AG04449 (cell line): ENCODE measurements around the gene RBP2.

Experiments
- CTCF ChIA-PET: fragments of 350-600 bp; formaldehyde crosslinking; extraction: SDS; loops from one replicate; lab custom pipeline; 2021; ENCODE audit warnings: antibody characterized with exemption; lab: Yijun Ruan, JAX
- POLR2A ChIA-PET: fragments of 400-600, 350-600 bp; formaldehyde crosslinking; extraction: SDS; loops from one replicate; lab custom pipeline; 2020; ENCODE audit warnings: antibody characterized with exemption, inconsistent platforms; lab: Yijun Ruan, JAX
- DNase-seq: peaks from one replicate; pipeline ENCODE4 v3.0.0-alpha.2; 2010; ENCODE audit warnings: low read depth, low spot score
- H3K4me3 ChIP-seq: 2 replicates; pipeline ENCODE4 v1.5.1; 2011; ENCODE audit warnings: low read depth, mild to moderate bottlenecking, control low read depth, low read length
- TF ChIP-seq, protein P1 (sequence below): IDR thresholded peaks from one replicate; pipeline ENCODE4 v1.5.1; 2011; ENCODE audit warnings: mild to moderate bottlenecking, moderate library complexity, low read length, control low read depth, inconsistent platforms; ENCODE audit not compliant: insufficient read depth; ENCODE audit errors: missing control alignments

RBP2 gene

DNA sequence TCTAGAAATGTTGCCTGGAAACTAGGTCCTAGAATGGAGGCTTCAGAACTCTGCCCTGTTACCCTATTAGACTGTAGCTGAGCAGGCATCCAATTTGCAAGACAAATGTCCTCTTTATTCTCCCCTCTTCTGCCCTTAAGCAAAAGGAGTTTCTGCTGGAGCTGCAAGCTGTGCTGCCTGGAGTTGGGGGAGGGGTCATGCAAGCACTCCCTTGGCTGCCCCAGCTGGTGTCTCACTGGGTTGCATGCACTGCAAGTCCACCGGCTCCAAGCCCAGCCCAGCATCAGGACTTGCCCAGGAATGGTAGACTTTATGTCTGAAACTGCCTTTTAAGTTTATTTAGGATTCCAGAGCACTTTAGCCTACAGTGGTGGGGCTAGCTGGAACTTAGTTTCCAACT lies 15.7 kb upstream of the RBP2 start:
- ChIA-PET POLR2A (no interaction called here), CTCF (no interaction called here)
- no peak overlapping the region for H3K4me3 ChIP-seq
- DNase-seq, result no peak
- TF ChIP-seq, protein P1, sequence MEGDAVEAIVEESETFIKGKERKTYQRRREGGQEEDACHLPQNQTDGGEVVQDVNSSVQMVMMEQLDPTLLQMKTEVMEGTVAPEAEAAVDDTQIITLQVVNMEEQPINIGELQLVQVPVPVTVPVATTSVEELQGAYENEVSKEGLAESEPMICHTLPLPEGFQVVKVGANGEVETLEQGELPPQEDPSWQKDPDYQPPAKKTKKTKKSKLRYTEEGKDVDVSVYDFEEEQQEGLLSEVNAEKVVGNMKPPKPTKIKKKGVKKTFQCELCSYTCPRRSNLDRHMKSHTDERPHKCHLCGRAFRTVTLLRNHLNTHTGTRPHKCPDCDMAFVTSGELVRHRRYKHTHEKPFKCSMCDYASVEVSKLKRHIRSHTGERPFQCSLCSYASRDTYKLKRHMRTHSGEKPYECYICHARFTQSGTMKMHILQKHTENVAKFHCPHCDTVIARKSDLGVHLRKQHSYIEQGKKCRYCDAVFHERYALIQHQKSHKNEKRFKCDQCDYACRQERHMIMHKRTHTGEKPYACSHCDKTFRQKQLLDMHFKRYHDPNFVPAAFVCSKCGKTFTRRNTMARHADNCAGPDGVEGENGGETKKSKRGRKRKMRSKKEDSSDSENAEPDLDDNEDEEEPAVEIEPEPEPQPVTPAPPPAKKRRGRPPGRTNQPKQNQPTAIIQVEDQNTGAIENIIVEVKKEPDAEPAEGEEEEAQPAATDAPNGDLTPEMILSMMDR, result no peak

DNA sequence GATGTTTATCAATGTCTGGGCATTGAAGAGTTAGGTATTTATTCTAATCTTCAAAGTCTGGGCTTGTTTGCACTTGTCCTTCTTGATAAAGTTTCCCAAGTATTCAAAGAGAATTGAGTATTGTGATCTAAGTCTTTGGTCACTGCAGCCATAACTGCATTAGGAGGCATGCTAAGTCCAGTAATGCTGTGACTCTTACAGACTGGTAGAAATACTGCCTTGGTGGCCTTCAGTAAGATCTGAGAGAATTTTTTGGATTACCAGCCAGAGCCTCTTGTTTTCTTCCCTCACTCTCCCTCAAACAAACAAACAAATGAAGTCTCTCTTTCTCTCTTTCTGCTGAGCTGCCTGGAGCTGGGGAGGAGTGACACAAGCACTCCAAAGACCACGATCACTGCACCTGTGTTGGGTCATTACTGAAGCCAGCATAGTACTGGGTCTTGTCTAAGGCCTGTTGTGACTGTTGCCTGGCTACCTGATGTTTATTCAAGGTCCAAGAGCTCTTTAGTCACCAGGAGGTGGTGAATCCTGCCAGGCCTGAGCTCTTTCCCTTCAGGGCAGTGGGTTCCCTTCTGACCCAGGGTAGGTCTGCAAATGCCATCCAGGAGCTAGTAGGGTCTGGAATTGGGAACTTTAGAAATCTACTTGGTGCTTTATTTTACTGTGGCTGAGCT lies 14.8 kb upstream of the RBP2 start:
- ChIA-PET CTCF (no interaction called here), POLR2A (no interaction called here)
- no peak overlapping the region for H3K4me3 ChIP-seq
- TF ChIP-seq, protein P1, result no peak
- no peak for DNase-seq

DNA sequence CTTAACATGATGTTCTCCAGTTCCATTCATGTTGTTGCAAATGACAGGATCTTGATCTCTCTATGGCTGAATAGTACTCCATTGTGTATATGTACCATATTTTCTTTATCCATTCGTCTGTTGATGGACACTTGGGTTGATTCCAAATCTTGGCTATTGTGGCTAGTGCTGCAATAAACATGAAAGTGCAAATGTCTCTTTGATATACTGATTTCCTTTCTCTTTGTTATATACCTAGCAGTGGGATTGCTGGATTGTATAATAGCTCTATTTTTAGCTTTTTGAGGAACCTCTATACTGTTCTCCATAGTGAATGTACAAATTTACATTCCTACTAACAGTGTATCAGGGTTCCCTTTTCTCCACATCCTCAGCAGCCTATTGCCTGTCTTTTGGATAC lies 5.9 kb upstream of the RBP2 start:
- no peak for DNase-seq
- no peak overlapping the region for H3K4me3 ChIP-seq
- ChIA-PET CTCF (no interaction called here), POLR2A (no interaction called here)
- TF ChIP-seq, protein P1, result no peak

DNA sequence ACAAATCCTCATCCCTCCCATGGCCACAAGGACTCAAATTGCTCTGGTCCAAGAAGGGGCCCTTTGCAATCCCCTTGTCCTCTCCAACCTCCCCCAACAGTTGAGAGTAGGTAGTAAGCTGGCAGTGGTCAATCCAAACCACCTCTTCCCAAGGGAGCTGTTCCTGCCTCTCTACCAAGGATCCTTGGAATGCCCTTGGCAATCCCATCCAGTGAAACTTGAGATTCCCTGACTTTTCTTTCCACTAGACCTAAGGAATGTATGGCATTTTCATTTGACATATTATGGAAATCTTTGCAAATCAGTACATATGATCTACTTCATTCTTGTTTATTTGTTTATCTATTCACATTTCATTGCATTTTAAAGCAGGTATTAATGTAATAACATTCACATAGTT lies 4.8 kb upstream of the RBP2 start:
- ChIA-PET POLR2A (no interaction called here), CTCF (interaction anchor here (1.3 kb wide), 1 partner anchor 54 kb away, joined by 4 read pairs; no protein-coding TSS in a partner anchor)
- DNase-seq, result no peak
- TF ChIP-seq, protein P1, result no peak
- no peak overlapping the region for H3K4me3 ChIP-seq

DNA sequence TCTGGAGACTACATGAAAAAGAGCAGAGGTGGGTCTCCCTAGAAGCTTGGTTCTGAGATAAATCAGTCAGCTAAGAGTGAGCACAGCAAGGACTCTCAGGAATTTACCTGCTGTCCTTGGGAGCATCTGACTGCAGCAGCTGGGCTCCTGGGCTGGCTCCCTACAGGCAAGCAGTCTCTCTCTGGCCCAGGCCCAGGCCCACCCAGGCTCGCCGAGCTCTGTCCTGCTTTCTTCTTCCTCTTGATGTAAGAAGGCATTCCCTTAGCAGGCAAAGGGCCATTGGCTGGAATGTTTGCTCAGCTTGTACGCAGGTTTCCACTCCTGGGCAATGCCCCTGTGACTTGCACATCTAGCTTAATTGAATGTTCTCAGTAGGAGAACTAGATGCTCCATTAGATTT lies 4.3 kb upstream of the RBP2 start:
- TF ChIP-seq, protein P1, result no peak
- H3K4me3 ChIP-seq, result no peak overlapping the region
- POLR2A ChIA-PET, result no interaction called here
- CTCF ChIA-PET, result interaction anchor here (1.3 kb wide), 1 partner anchor 53 kb away, joined by 4 read pairs; no protein-coding TSS in a partner anchor
- no peak for DNase-seq

DNA sequence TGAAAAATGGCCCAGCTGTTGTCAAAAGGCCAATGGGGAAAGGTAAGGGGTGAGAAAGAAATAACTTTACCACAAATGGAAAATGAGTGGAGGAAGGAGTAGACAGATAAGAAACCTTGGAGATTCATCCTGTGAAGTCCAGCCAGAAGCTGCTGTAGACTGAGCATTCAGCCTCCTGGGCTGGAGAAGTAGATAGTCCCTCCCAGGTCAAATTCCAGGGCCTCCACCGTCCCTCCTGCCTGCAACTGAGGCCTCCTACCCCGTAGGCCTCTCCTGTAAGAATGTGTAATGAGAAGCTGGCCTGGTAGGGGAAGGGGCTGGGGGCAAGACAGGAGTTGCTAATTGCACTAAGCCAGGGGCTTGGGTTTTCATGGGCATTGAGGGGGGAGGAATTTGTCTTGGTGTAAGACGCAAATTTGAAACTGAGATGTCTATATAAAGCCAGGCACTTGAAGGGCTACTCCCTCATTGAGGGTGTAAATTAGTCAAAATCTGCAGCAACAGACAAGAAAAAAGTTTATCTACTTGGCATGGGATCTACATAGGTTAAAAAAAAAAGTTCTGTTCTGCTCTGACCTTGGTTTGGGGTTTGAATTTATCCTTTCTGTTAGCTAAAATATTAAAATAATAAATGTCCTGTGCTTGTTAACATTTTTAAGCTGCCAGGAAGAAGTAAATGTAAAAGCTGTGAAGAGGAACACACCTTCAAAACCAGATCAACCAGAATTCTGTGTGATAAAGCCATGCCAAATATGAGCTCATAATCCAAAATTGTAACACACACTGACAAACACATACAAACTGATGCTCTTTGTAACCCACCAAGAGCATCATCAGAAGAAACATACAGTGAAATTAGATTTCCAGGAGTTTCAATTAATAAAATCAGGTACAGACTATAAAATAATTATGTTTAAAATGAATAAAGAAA lies 1.7 kb upstream of the RBP2 start:
- ChIA-PET POLR2A (no interaction called here), CTCF (interaction anchor here (0.6 kb wide), 1 partner anchor 572 kb away, joined by 3 read pairs; no protein-coding TSS in a partner anchor)
- TF ChIP-seq, protein P1, result no peak
- H3K4me3 ChIP-seq, result no peak overlapping the region
- no peak for DNase-seq
